ENCODE data around the gene TMEM132D. TPM values are rescaled to one million over a fixed set of nuclear protein-coding genes. Genes with fewer than 3 reads are reported as not detected.

TMEM132D gene
- total and polyA plus RNA-seq, 4 donors, result 0.06 to 0.20 (median 0.13) TPM

- DNase-seq (no peak), ATAC-seq (ENCODE audit: insufficient read depth, low FRiP score) (no peak)
- TF ChIP-seq, protein P1, sequence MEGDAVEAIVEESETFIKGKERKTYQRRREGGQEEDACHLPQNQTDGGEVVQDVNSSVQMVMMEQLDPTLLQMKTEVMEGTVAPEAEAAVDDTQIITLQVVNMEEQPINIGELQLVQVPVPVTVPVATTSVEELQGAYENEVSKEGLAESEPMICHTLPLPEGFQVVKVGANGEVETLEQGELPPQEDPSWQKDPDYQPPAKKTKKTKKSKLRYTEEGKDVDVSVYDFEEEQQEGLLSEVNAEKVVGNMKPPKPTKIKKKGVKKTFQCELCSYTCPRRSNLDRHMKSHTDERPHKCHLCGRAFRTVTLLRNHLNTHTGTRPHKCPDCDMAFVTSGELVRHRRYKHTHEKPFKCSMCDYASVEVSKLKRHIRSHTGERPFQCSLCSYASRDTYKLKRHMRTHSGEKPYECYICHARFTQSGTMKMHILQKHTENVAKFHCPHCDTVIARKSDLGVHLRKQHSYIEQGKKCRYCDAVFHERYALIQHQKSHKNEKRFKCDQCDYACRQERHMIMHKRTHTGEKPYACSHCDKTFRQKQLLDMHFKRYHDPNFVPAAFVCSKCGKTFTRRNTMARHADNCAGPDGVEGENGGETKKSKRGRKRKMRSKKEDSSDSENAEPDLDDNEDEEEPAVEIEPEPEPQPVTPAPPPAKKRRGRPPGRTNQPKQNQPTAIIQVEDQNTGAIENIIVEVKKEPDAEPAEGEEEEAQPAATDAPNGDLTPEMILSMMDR (IDR thresholded peaks at IDR 0.05; ENCODE audit: control extremely low read depth, extremely low read depth), result no peak
- Histone ChIP-seq H3K9me3 (ENCODE audit: control insufficient read depth in 4 of 4, insufficient read depth in 3 of 4, low read length in 3 of 4) (peaks cover 0 to 3% (median 1%) of the 10 kb centered on the region in 4 donors), H3K4me3 (no peak overlapping the region), H3K27me3 (ENCODE audit: control insufficient read depth in 3 of 3, insufficient read depth in 3 of 3, low read length in 2 of 3) (no peaks in the 10 kb centered on the region), H3K9ac (ENCODE audit: insufficient read depth in 1 of 2, low read length in 2 of 2) (no peak overlapping the region), H3K36me3 (ENCODE audit: control insufficient read depth in 4 of 4, insufficient read depth in 4 of 4, low read length in 4 of 4) (no peaks in the 10 kb centered on the region), H3K4me1 (ENCODE audit: control insufficient read depth in 5 of 5, insufficient read depth in 5 of 5, low read length in 5 of 5) (no peaks in the 10 kb centered on the region), H3K27ac (ENCODE audit: low read depth in 1 of 2, low read length in 1 of 2) (no peak overlapping the region)
- WGBS, 2 donors, result 78 to 90% methylated on average over 2 of the region's 2 CpGs
Observed at GRCh38 chr12:129413295-129413694, 490.5 kb downstream of the TMEM132D start.

GRCh38 chr12:129409281-129409680 is 494.5 kb downstream of the TMEM132D start:
- H3K36me3 ChIP-seq (ENCODE audit: control insufficient read depth in 4 of 4, insufficient read depth in 4 of 4, low read length in 4 of 4), result no peaks in the 10 kb centered on the region
- WGBS, 2 donors, result 78 to 87% methylated on average over 8 of the region's 8 CpGs
- peaks cover 0 to 2% (median 0%) of the 10 kb centered on the region in 4 donors for H3K9me3 ChIP-seq (ENCODE audit: control insufficient read depth in 4 of 4, insufficient read depth in 3 of 4, low read length in 3 of 4)
- H3K4me3 ChIP-seq, result no peak overlapping the region
- H3K9ac ChIP-seq (ENCODE audit: insufficient read depth in 1 of 2, low read length in 2 of 2), result no peak overlapping the region
- peaks cover 0 to 3% (median 0%) of the 10 kb centered on the region in 3 donors for H3K27me3 ChIP-seq (ENCODE audit: control insufficient read depth in 3 of 3, insufficient read depth in 3 of 3, low read length in 2 of 3)
- TF ChIP-seq, protein P1 (IDR thresholded peaks at IDR 0.05; ENCODE audit: control extremely low read depth, extremely low read depth), result no peak
- H3K4me1 ChIP-seq (ENCODE audit: control insufficient read depth in 5 of 5, insufficient read depth in 5 of 5, low read length in 5 of 5), result no peaks in the 10 kb centered on the region
- DNase-seq (no peak), ATAC-seq (ENCODE audit: insufficient read depth, low FRiP score) (no peak)
- no peak overlapping the region for H3K27ac ChIP-seq (ENCODE audit: low read depth in 1 of 2, low read length in 1 of 2)

DNA sequence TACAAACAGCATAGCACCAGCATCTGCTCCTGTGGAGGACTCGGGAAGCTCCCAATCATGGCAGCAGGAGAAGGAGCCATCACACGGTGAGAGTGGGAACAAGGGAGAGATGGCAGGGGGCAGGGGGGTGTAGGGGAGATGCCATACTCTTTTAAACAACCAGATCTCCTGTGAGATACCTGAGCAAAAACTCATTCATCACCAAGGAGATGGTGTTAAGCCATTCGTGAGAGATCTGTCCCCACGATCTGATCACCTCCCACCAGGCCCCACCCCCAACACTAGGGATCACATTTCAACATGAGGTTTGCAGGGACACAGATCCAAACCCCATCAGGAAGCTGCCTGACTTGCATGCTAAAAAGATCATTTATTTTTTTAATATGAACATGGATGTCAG is 499.3 kb downstream of the TMEM132D start:
- Histone ChIP-seq H3K27ac (ENCODE audit: low read depth in 1 of 2, low read length in 1 of 2) (no peak overlapping the region), H3K4me3 (no peak overlapping the region), H3K4me1 (ENCODE audit: control insufficient read depth in 5 of 5, insufficient read depth in 5 of 5, low read length in 5 of 5) (no peaks in the 10 kb centered on the region), H3K9ac (ENCODE audit: insufficient read depth in 1 of 2, low read length in 2 of 2) (no peak overlapping the region), H3K36me3 (ENCODE audit: control insufficient read depth in 4 of 4, insufficient read depth in 4 of 4, low read length in 4 of 4) (no peaks in the 10 kb centered on the region), H3K9me3 (ENCODE audit: control insufficient read depth in 4 of 4, insufficient read depth in 3 of 4, low read length in 3 of 4) (no peaks in the 10 kb centered on the region), H3K27me3 (ENCODE audit: control insufficient read depth in 3 of 3, insufficient read depth in 3 of 3, low read length in 2 of 3) (peaks cover 0 to 3% (median 0%) of the 10 kb centered on the region in 3 donors)
- TF ChIP-seq, protein P1 (IDR thresholded peaks at IDR 0.05; ENCODE audit: control extremely low read depth, extremely low read depth), result no peak
- WGBS, 2 donors, result 41 to 58% methylated on average over 4 of the region's 4 CpGs
- ATAC-seq (ENCODE audit: insufficient read depth, low FRiP score), result no peak
- DNase-seq, result no peak

DNA sequence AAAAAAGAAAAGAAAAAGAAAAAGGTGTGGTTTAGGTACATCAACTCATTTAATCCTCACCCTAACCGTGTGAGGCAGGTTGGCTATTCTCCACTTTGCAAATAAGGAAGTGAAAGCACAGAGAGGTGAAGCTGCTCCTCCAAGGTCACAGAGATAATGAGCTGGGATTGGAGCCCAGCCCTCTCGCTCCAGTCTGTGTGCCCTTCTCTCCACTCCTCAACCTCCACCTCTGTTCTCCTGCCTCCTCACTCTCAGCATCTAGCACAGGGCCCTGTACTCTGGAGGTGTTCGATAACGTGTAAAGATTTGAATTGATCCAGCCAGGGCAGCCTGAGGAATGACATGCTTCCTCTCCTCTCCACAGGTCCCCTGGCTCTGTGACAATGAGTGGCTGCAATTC is 502.3 kb downstream of the TMEM132D start:
- Histone ChIP-seq H3K36me3 (ENCODE audit: control insufficient read depth in 4 of 4, insufficient read depth in 4 of 4, low read length in 4 of 4) (no peaks in the 10 kb centered on the region), H3K9ac (ENCODE audit: insufficient read depth in 1 of 2, low read length in 2 of 2) (no peak overlapping the region), H3K27ac (ENCODE audit: low read depth in 1 of 2, low read length in 1 of 2) (no peak overlapping the region), H3K4me3 (no peak overlapping the region), H3K9me3 (ENCODE audit: control insufficient read depth in 4 of 4, insufficient read depth in 3 of 4, low read length in 3 of 4) (peaks cover 0 to 2% (median 0%) of the 10 kb centered on the region in 4 donors), H3K4me1 (ENCODE audit: control insufficient read depth in 5 of 5, insufficient read depth in 5 of 5, low read length in 5 of 5) (no peaks in the 10 kb centered on the region), H3K27me3 (ENCODE audit: control insufficient read depth in 3 of 3, insufficient read depth in 3 of 3, low read length in 2 of 3) (peaks cover 0 to 3% (median 0%) of the 10 kb centered on the region in 3 donors)
- DNase-seq (no peak), ATAC-seq (ENCODE audit: insufficient read depth, low FRiP score) (no peak)
- 52% methylated on average over 4 of the region's 4 CpGs for WGBS, 2 donors
- TF ChIP-seq, protein P1 (IDR thresholded peaks at IDR 0.05; ENCODE audit: control extremely low read depth, extremely low read depth), result no peak
